Hepatocyte (in vitro differentiated cells): ENCODE measurements around the gene GRIA1. TPM values are rescaled to one million over a fixed set of nuclear protein-coding genes. Genes with fewer than 3 reads are reported as not detected.

ENCODE experiments used
- DNase-seq: peaks from one replicate; pipeline ENCODE4 v3.0.0-alpha.2; 2016; ENCODE audit warnings: low spot score
- H2AFZ ChIP-seq: fragments of 200-600 bp; sonication (generic); 2 replicates; pipeline ENCODE4 v1.6.0; 2016; ENCODE audit warnings: antibody characterized with exemption, mild to moderate bottlenecking
- H3K27ac ChIP-seq: fragments of 200-600 bp; sonication (generic); 2 replicates; pipeline ENCODE4 v1.5.1; 2016; ENCODE audit warnings: mild to moderate bottlenecking
- H3K27me3 ChIP-seq: fragments of 200-600 bp; sonication (generic); 2 replicates; pipeline ENCODE4 v1.6.1; 2016
- H3K36me3 ChIP-seq: fragments of 200-600 bp; sonication (generic); replicated peaks from 2 replicates; pipeline ENCODE4 v1.5.1; 2016; ENCODE audit warnings: low read depth; ENCODE audit not compliant: insufficient read depth
- H3K4me1 ChIP-seq: fragments of 200-600 bp; sonication (generic); 2 replicates; pipeline ENCODE4 v1.5.1; 2016; ENCODE audit warnings: mild to moderate bottlenecking, moderate library complexity; ENCODE audit not compliant: insufficient read depth
- H3K4me2 ChIP-seq: fragments of 200-600 bp; sonication (generic); 2 replicates; pipeline ENCODE4 v1.6.0; 2016
- H3K4me3 ChIP-seq: fragments of 200-600 bp; sonication (generic); 2 replicates; pipeline ENCODE4 v1.5.1; 2016; ENCODE audit warnings: mild to moderate bottlenecking
- H3K79me2 ChIP-seq: fragments of 200-600 bp; sonication (generic); 2 replicates; pipeline ENCODE4 v1.6.0; 2017; ENCODE audit warnings: mild to moderate bottlenecking
- H3K9me2 ChIP-seq: fragments of 200-600 bp; sonication (generic); replicated peaks from 2 replicates; pipeline ENCODE4 v1.6.0; 2017; ENCODE audit warnings: mild to moderate bottlenecking; ENCODE audit not compliant: insufficient read depth
- H3K9me3 ChIP-seq: fragments of 200-600 bp; sonication (generic); 2 replicates; pipeline ENCODE4 v1.5.1; 2016; ENCODE audit warnings: low read depth, mild to moderate bottlenecking
- H4K20me1 ChIP-seq: fragments of 200-600 bp; sonication (generic); 2 replicates; pipeline ENCODE4 v1.6.0; 2016; ENCODE audit warnings: mild to moderate bottlenecking; ENCODE audit not compliant: insufficient read depth, poor library complexity, severe bottlenecking
- CTCF ChIP-seq: fragments of 200-600 bp; sonication (generic); IDR thresholded peaks from 2 replicates; pipeline ENCODE4 v1.5.1; 2016; ENCODE audit warnings: antibody characterized with exemption, mild to moderate bottlenecking; ENCODE audit not compliant: poor library complexity
- EZH2 ChIP-seq: fragments of 200-600 bp; sonication (generic); IDR thresholded peaks from 2 replicates; pipeline ENCODE4 v1.6.1; 2016; ENCODE audit warnings: antibody characterized with exemption, mild to moderate bottlenecking, borderline replicate concordance
- EZH2phosphoT487 ChIP-seq: fragments of 200-600 bp; sonication (generic); IDR thresholded peaks from one replicate; pipeline ENCODE4 v1.6.1; 2018; ENCODE audit warnings: antibody characterized with exemption, mild to moderate bottlenecking, low read depth, moderate library complexity; ENCODE audit not compliant: unreplicated experiment, severe bottlenecking
- WGBS: methylation state at CpG from one replicate; pipeline ENCODE4 v1.1.6; 2016; ENCODE audit warnings: low lambda C conversion rate; ENCODE audit errors: missing lambda C conversion rate; 5-methylcytosine and 5-hydroxymethylcytosine counted together
- polyA plus RNA-seq: library from polyadenylated mRNA; unstranded; fragments of >200 nt; fragmentation: Nextera tagmentation; extraction: Ambion mirVana; gene quantifications from 2 replicates; pipeline ENCODE4 v1.2.1, GENCODE V29; 2016
- total RNA-seq: library from RNA; depleted of rRNA; stranded (reverse); fragments of >200 nt; gene quantifications from 2 replicates; pipeline ENCODE4 v1.2.3, GENCODE V29; 2014

Gene GRIA1
- total and polyA plus RNA-seq, 2 experiments from 2014 or later, result 0.29 to 0.50 TPM

- no peaks in the 10 kb centered on the region for H3K4me1 ChIP-seq
- H3K9me3 ChIP-seq, result no peaks in the 10 kb centered on the region
- no peaks in the 10 kb centered on the region for H3K36me3 ChIP-seq
- WGBS, result 97% methylated on average over 1 of the region's 1 CpG
- no peaks in the 10 kb centered on the region for H3K79me2 ChIP-seq
- DNase-seq, result no peak
- H4K20me1 ChIP-seq, result no peaks in the 10 kb centered on the region
- H2AFZ ChIP-seq, result no peak overlapping the region
- H3K9me2 ChIP-seq, result no peaks in the 10 kb centered on the region
- TF ChIP-seq CTCF (no peak), EZH2 (no peak), EZH2phosphoT487 (no peak)
- H3K27ac ChIP-seq, result no peak overlapping the region
- H3K27me3 ChIP-seq, result no peaks in the 10 kb centered on the region
- H3K4me2 ChIP-seq, result no peak overlapping the region
- H3K4me3 ChIP-seq, result no peak overlapping the region
Measured at GRCh38 chr5:153525536-153525935, 35.1 kb downstream of the GRIA1 start.

- WGBS, result 85% methylated on average over 4 of the region's 4 CpGs
- H3K4me1 ChIP-seq, result no peaks in the 10 kb centered on the region
Measured at GRCh38 chr5:153530357-153531143, 40.1 kb downstream of the GRIA1 start.

GRCh38 chr5:153533546-153533945 lies 43.1 kb downstream of the GRIA1 start:
- TF ChIP-seq CTCF, result no peak
- no peak for TF ChIP-seq EZH2
- TF ChIP-seq EZH2phosphoT487, result no peak
- H3K9me3 ChIP-seq, result no peaks in the 10 kb centered on the region
- no peaks in the 10 kb centered on the region for H3K79me2 ChIP-seq
- no peak overlapping the region for H3K27ac ChIP-seq
- no peaks in the 10 kb centered on the region for H3K9me2 ChIP-seq
- H3K36me3 ChIP-seq, result no peaks in the 10 kb centered on the region
- H2AFZ ChIP-seq, result no peak overlapping the region
- H3K4me1 ChIP-seq, result no peaks in the 10 kb centered on the region
- 91% methylated on average over 1 of the region's 1 CpG for WGBS
- no peak overlapping the region for H3K4me2 ChIP-seq
- H4K20me1 ChIP-seq, result no peaks in the 10 kb centered on the region
- no peak for DNase-seq
- H3K4me3 ChIP-seq, result no peak overlapping the region
- no peaks in the 10 kb centered on the region for H3K27me3 ChIP-seq

More at GRCh38 chr5:153530357-153531143, 40.1 kb downstream of the GRIA1 start:
- H3K9me2 ChIP-seq, result no peaks in the 10 kb centered on the region
- H2AFZ ChIP-seq, result no peak overlapping the region
- no peaks in the 10 kb centered on the region for H4K20me1 ChIP-seq
- H3K4me2 ChIP-seq, result no peak overlapping the region
- no peak overlapping the region for H3K27ac ChIP-seq
- H3K9me3 ChIP-seq, result no peaks in the 10 kb centered on the region
- H3K36me3 ChIP-seq, result no peaks in the 10 kb centered on the region
- no peak for DNase-seq
- no peaks in the 10 kb centered on the region for H3K79me2 ChIP-seq
- no peaks in the 10 kb centered on the region for H3K27me3 ChIP-seq
- no peak overlapping the region for H3K4me3 ChIP-seq
- TF ChIP-seq EZH2 (no peak), EZH2phosphoT487 (no peak), CTCF (no peak)
